PC-9 (cell line): ENCODE results near the gene MYADM. TPM values are rescaled to one million over a fixed set of nuclear protein-coding genes. Genes with fewer than 3 reads are reported as not detected.
"Not testable (repeated sequence)": the region's sequence is repeated elsewhere in the genome, so short reads cannot be mapped to it uniquely, and the experiment has no call there.

Experiments
- BruUV-seq: library from RNA; stranded (reverse); fragments of 400-500 nt; replicated peaks from 2 replicates; lab custom pipeline; 2021; lab: Mats Ljungman, UMichigan
- CTCF ChIA-PET: fragments of 300-600 bp; sonication (Branson Sonifier 250); formaldehyde crosslinking; loops from one replicate; lab custom pipeline; 2022; ENCODE audit warnings: antibody characterized with exemption; lab: Charles Lee
- POLR2A ChIA-PET: fragments of 300-600 bp; sonication (Branson Sonifier 250); formaldehyde crosslinking; loops from one replicate; lab custom pipeline; 2022; ENCODE audit warnings: antibody characterized with exemption; ENCODE audit not compliant: unreplicated experiment; lab: Charles Lee
- DNase-seq, 2 experiments: peaks; one replicate each; pipeline versions ENCODE4 v3.0.0 to v3.0.0-alpha.2; 2015 to 2022; ENCODE audit warnings: mixed read lengths in 1 of 2
- H2AFZ ChIP-seq: fragments of 200-600 bp; sonication (generic); 2 replicates; pipeline ENCODE4 v1.8.1; 2017; ENCODE audit warnings: antibody characterized with exemption
- H3F3A ChIP-seq: fragments of 200-600 bp; sonication (generic); 2 replicates; pipeline ENCODE4 v1.8.1; 2017; ENCODE audit warnings: antibody characterized with exemption, mild to moderate bottlenecking, low read depth; ENCODE audit not compliant: insufficient read depth
- H3K27ac ChIP-seq: fragments of 200-600 bp; sonication (generic); 2 replicates; pipeline ENCODE4 v1.6.1; 2016; ENCODE audit warnings: mixed run types
- H3K27me3 ChIP-seq: fragments of 200-600 bp; sonication (generic); 2 replicates; pipeline ENCODE4 v1.6.1; 2016; ENCODE audit warnings: low read depth, mixed run types; ENCODE audit not compliant: insufficient read depth
- H3K36me3 ChIP-seq: fragments of 200-600 bp; sonication (generic); 2 replicates; pipeline ENCODE4 v1.6.1; 2016; ENCODE audit warnings: low read depth, mixed run types
- H3K4me1 ChIP-seq: fragments of 200-600 bp; sonication (generic); replicated peaks from 2 replicates; pipeline ENCODE4 v1.6.1; 2016; ENCODE audit warnings: mixed run types; ENCODE audit not compliant: insufficient read depth
- H3K4me2 ChIP-seq: fragments of 200-600 bp; sonication (generic); 2 replicates; pipeline ENCODE4 v1.6.1; 2017; ENCODE audit warnings: mixed run types
- H3K4me3 ChIP-seq: fragments of 200-600 bp; sonication (generic); 2 replicates; pipeline ENCODE4 v1.6.1; 2016; ENCODE audit warnings: mixed run types
- H3K79me2 ChIP-seq: fragments of 200-600 bp; sonication (generic); 2 replicates; pipeline ENCODE4 v1.6.1; 2017; ENCODE audit warnings: low read depth, mixed run types
- H3K9me2 ChIP-seq: fragments of 200-600 bp; sonication (generic); 2 replicates; pipeline ENCODE4 v1.8.1; 2017; ENCODE audit warnings: mild to moderate bottlenecking; ENCODE audit not compliant: insufficient read depth
- H3K9me3 ChIP-seq: fragments of 200-600 bp; sonication (generic); 2 replicates; pipeline ENCODE4 v1.8.1; 2016; ENCODE audit warnings: low read depth; ENCODE audit not compliant: insufficient read depth
- H4K20me1 ChIP-seq: fragments of 200-600 bp; sonication (generic); 2 replicates; pipeline ENCODE4 v1.8.1; 2017; ENCODE audit not compliant: insufficient read depth
- EZH2 ChIP-seq: fragments of 200-600 bp; sonication (generic); IDR thresholded peaks from 2 replicates; pipeline ENCODE4 v1.8.0; 2017; ENCODE audit warnings: antibody characterized with exemption, low read depth
- intact Hi-C: fragments of 100-400 bp; cut with micrococcal nuclease; formaldehyde crosslinking; loops from one replicate; pipeline ENCODE4 v1.10.0; 2022; ENCODE audit not compliant: unreplicated experiment
- total RNA-seq: library from RNA; stranded (reverse); gene quantifications from 2 replicates; pipeline ENCODE4 v1.2.3, GENCODE V29; 2021
- TF ChIP-seq, protein P1 (sequence below): fragments of 200-600 bp; sonication (generic); conservative IDR thresholded peaks from 2 replicates; pipeline ENCODE4 v1.6.1; 2017; ENCODE audit warnings: mixed run types, antibody characterized with exemption, mild to moderate bottlenecking, moderate library complexity

The MYADM gene
- total RNA-seq, 1 experiment from 2014 or later, result 230 TPM

DNA sequence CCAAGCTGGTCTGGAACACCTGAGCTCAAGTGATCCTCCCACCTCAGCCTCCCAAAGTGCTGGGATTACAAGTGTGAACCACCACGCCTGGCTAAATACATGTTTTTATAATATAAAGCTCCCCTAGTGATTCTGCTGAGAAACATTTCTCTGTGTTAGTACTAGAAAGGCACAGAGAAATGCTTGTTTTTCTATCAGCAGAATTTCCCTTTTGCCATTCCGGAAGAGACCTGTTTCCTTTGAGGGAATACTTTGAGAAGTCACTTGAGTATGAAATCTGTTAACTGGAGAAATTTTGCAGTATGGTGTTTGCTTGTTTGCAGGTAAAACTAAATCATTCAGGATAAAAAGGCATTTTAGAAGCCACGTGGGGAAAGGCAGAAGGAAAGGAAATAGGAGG, 39.2 kb upstream of the MYADM start:
- Histone ChIP-seq H3F3A (peaks cover 6% of the 10 kb centered on the region), H3K9me2 (no peaks in the 10 kb centered on the region), H3K79me2 (no peaks in the 10 kb centered on the region), H3K27me3 (no peaks in the 10 kb centered on the region), H4K20me1 (no peaks in the 10 kb centered on the region), H3K4me3 (no peak overlapping the region), H3K9me3 (no peaks in the 10 kb centered on the region), H2AFZ (no peak overlapping the region), H3K4me2 (no peak overlapping the region), H3K4me1 (peaks cover 11% of the 10 kb centered on the region), H3K36me3 (no peaks in the 10 kb centered on the region), H3K27ac (no peak overlapping the region)
- DNase-seq, result no peak
- POLR2A ChIA-PET, result no interaction called here
- intact Hi-C loops, result no loop called here
- TF ChIP-seq EZH2, result no peak
- TF ChIP-seq, protein P1, sequence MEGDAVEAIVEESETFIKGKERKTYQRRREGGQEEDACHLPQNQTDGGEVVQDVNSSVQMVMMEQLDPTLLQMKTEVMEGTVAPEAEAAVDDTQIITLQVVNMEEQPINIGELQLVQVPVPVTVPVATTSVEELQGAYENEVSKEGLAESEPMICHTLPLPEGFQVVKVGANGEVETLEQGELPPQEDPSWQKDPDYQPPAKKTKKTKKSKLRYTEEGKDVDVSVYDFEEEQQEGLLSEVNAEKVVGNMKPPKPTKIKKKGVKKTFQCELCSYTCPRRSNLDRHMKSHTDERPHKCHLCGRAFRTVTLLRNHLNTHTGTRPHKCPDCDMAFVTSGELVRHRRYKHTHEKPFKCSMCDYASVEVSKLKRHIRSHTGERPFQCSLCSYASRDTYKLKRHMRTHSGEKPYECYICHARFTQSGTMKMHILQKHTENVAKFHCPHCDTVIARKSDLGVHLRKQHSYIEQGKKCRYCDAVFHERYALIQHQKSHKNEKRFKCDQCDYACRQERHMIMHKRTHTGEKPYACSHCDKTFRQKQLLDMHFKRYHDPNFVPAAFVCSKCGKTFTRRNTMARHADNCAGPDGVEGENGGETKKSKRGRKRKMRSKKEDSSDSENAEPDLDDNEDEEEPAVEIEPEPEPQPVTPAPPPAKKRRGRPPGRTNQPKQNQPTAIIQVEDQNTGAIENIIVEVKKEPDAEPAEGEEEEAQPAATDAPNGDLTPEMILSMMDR, result no peak
- BruUV-seq, result no TSS peak
- CTCF ChIA-PET, result no interaction called here

- BruUV-seq, intact Hi-C loops, H3K27ac ChIP-seq, H3K4me1 ChIP-seq, CTCF ChIA-PET, H2AFZ ChIP-seq, H3K9me2 ChIP-seq, H3K27me3 ChIP-seq, H3K4me3 ChIP-seq, H3K4me2 ChIP-seq, DNase-seq, H3F3A ChIP-seq, H3K9me3 ChIP-seq, H4K20me1 ChIP-seq, POLR2A ChIA-PET, H3K79me2 ChIP-seq, H3K36me3 ChIP-seq: not testable (repeated sequence)
Observed at GRCh38 chr19:53832861-53833260, 34.8 kb upstream of the MYADM start.

- CTCF ChIA-PET, result not testable (repeated sequence)
Observed at GRCh38 chr19:53838446-53838845, 29.2 kb upstream of the MYADM start.

GRCh38 chr19:53840241-53840640, 27.4 kb upstream of the MYADM start:
- BruUV-seq, H3K36me3 ChIP-seq, H3K4me2 ChIP-seq, H3K27ac ChIP-seq, H2AFZ ChIP-seq, H3K9me2 ChIP-seq, H3K9me3 ChIP-seq, H4K20me1 ChIP-seq, POLR2A ChIA-PET, H3K79me2 ChIP-seq, CTCF ChIA-PET, H3K27me3 ChIP-seq, DNase-seq, H3K4me3 ChIP-seq: not testable (repeated sequence)
- intact Hi-C loops, result loop anchor here (5.0 kb wide), 1 partner anchor 262 kb away; the partner anchor contains the start of genes NDUFA3 and OSCAR
- H3K4me1 ChIP-seq, result peaks cover 57% of the 10 kb centered on the region
- H3F3A ChIP-seq, result peaks cover 50% of the 10 kb centered on the region

More at GRCh38 chr19:53838446-53838845, 29.2 kb upstream of the MYADM start:
- DNase-seq, intact Hi-C loops, H3K4me3 ChIP-seq, H3K79me2 ChIP-seq, H3K27me3 ChIP-seq, H3K9me3 ChIP-seq, H3K36me3 ChIP-seq, H3K9me2 ChIP-seq, H4K20me1 ChIP-seq, H2AFZ ChIP-seq, POLR2A ChIA-PET: not testable (repeated sequence)
- Histone ChIP-seq H3K4me2 (peak overlapping the region; percentile 14; the same call in 1 of the 2 replicates), H3F3A (peaks cover 41% of the 10 kb centered on the region), H3K4me1 (peaks cover 49% of the 10 kb centered on the region), H3K27ac (peak overlapping the region; percentile 52; the same call in 1 of the 2 replicates)
- TSS peak; percentile 94 for BruUV-seq

DNA sequence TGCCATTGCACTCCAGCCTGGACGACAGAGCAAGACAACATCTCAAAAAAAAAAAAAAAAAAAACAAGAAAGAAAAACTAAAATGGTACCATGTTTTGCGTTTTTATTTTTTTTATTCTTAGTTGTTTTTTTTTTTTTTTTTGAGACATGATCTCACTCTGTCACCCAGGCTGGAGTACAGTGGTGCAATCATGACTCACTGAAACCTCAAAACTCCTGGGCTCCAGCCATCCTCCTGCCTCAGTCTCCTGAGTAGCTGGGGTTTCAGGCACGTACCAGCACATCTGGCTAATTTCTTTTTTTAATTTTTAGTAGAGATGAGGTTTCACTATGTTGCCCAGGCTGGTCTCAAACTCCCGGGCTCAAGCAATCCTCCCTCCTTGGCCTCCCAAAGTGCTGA, 26.8 kb upstream of the MYADM start:
- H3K4me2 ChIP-seq, result peak overlapping the region; percentile 47

More for the DNA sequence above, 26.8 kb upstream of the MYADM start:
- H3K9me3 ChIP-seq, H3K27me3 ChIP-seq, H2AFZ ChIP-seq, POLR2A ChIA-PET, H3K79me2 ChIP-seq, H3K4me3 ChIP-seq, BruUV-seq, H3K9me2 ChIP-seq, H4K20me1 ChIP-seq, H3K36me3 ChIP-seq: not testable (repeated sequence)
- peak; percentile 66 to 70 for DNase-seq
- intact Hi-C loops, result loop anchor here (5.0 kb wide), 1 partner anchor 261 kb away; the partner anchor contains the start of genes NDUFA3 and OSCAR
- CTCF ChIA-PET, result interaction anchor here (0.5 to 1.4 kb wide), 7 partner anchors 10 to 261 kb away, joined by 3 to 10 read pairs (median 6); no protein-coding TSS in a partner anchor
- H3F3A ChIP-seq, result peaks cover 50% of the 10 kb centered on the region
- H3K4me1 ChIP-seq, result peaks cover 57% of the 10 kb centered on the region
- peak overlapping the region; percentile 72 for H3K27ac ChIP-seq
